Heart right ventricle (tissue), 16 donors: Measurements from ENCODE around the gene MOAP1. TPM values are rescaled to one million over a fixed set of nuclear protein-coding genes. Genes with fewer than 3 reads are reported as not detected.
"Not testable (repeated sequence)": the region's sequence is repeated elsewhere in the genome, so short reads cannot be mapped to it uniquely, and the experiment has no call there.

Experiments used
- ATAC-seq, 8 donors: fragments of 200-7000 bp; cut with Tn5 transposase; one replicate each; pipeline ENCODE4 v1.9.1; 2020; ENCODE audit warnings: mild to moderate bottlenecking in 8 of 8, moderate library complexity in 8 of 8, moderate number of reproducible peaks in 1 of 8
- DNase-seq, 2 donors: peaks; one replicate each; pipeline ENCODE4 v3.0.0-alpha.2; 2020
- H3K27ac ChIP-seq, 10 donors: fragments of 200-600 bp; sonication (generic) in 2 of 10; one replicate each; pipeline versions ENCODE4 v1.5.0 to v1.8.0; 2020 to 2022; ENCODE audit warnings: mild to moderate bottlenecking in 3 of 10
- H3K27me3 ChIP-seq, 7 donors: fragments of 200-600 bp; one replicate each; pipeline ENCODE4 v1.8.0; 2021 to 2022; ENCODE audit warnings: mild to moderate bottlenecking in 2 of 7
- H3K36me3 ChIP-seq, 9 donors: fragments of 200-600 bp; sonication (generic) in 1 of 9; one replicate each; pipeline versions ENCODE4 v1.5.0 to v1.8.0; 2020 to 2022; ENCODE audit warnings: mild to moderate bottlenecking in 2 of 9
- H3K4me1 ChIP-seq, 9 donors: fragments of 200-600 bp; sonication (generic) in 1 of 9; one replicate each; pipeline versions ENCODE4 v1.5.0 to v1.8.0; 2020 to 2022; ENCODE audit warnings: mild to moderate bottlenecking in 4 of 9
- H3K4me3 ChIP-seq, 10 donors: fragments of 200-600 bp; sonication (generic) in 2 of 10; one replicate each; pipeline versions ENCODE4 v1.5.0 to v1.8.0; 2020 to 2022; ENCODE audit warnings: mild to moderate bottlenecking in 7 of 10, moderate library complexity in 2 of 10
- H3K9me3 ChIP-seq, 11 donors: fragments of 200-600 bp in 10 of 11; sonication (generic) in 2 of 11; one replicate each; pipeline versions ENCODE4 v1.5.0 to v1.8.0; 2013 to 2022; ENCODE audit warnings: mild to moderate bottlenecking in 2 of 11, control low read depth in 1 of 11, moderate library complexity in 1 of 11
- CTCF ChIP-seq, 9 donors: fragments of 200-600 bp; sonication (generic) in 2 of 9; IDR thresholded peaks; one replicate each; pipeline versions ENCODE4 v1.5.0 to v1.8.0; 2021 to 2022; ENCODE audit warnings: antibody characterized with exemption in 9 of 9, mild to moderate bottlenecking in 5 of 9, moderate library complexity in 1 of 9
- WGBS, 2 donors: extraction: QIAGEN DNeasy Blood & Tissue Kit; methylation state at CpG; one replicate each; pipeline ENCODE4 v1.1.7; 2013; ENCODE audit warnings: inconsistent platforms in 1 of 2; 5-methylcytosine and 5-hydroxymethylcytosine counted together
- intact Hi-C, 10 donors: fragments of 100-400 bp; cut with DNase I; formaldehyde crosslinking; loops; one replicate each; pipeline versions ENCODE4 v1.11.1 to v1.14.2; 2022
- polyA plus RNA-seq, 2 donors: library from polyadenylated mRNA; stranded (reverse); fragments of 200-250 nt; gene quantifications; one replicate each; pipeline ENCODE4 v1.2.3, GENCODE V29; 2013
- total RNA-seq, 10 donors: library from RNA; stranded (reverse); fragmentation: NEBNext Ultra II Directional in 3 of 10; extraction: Animal tissue kit (Norgen Biotek cat#: 25700) in 3 of 10; gene quantifications; one replicate each; pipeline versions ENCODE4 v1.2.1 to v1.2.4, GENCODE V29; 2021 to 2023
- donor health status: Arrhythmogenic right ventricular cardiomyopathy.
- donor health status: ischemic (EF 13 %, LVEDD 7.1; RV severe dilation, severe dysfunction).
- donor health status: healthy with polysubstance abuse.
- donor health status: DM: no; HTN: yes; CAD: no.
- donor health status: DM: no; HTN: no; CAD: no.
- donor health status: ischemic (EF 25% LVEDD 6.9; RV normal size, moderate dysfunction).
- donor health status: ischemic (EF 25% LVEDD 5.7; RV mildly dilated, moderate dysfunction).
- donor health status: healthy.
- donor health status: DM: yes; HTN: yes; CAD: no.
- donor health status: Ischemic cardiomyopathy.
- donor health status: ischemic (EF 35%, LVEDD 5.7; RV mildly dilated, moderate dysfunction).
- donor health status: nonischemic (EF 11% LVEDD 7.7; RV severe dilation, severe dysfunction).
- donor health status: DM: yes; HTN: yes; CAD: no.
- donor health status: PGD.
- donor health status: ischemic (EF 29% LVEDD 5.4; RV normal size, mild dysfunction).
- donor health status: nonischemic (EF 23%, LVEDD 6.1; RV moderate dilation, normal function).

MOAP1 gene
- total and polyA plus RNA-seq, 12 donors = 14.6 to 96.1 (median 74.2) TPM

- peaks cover 0 to 2% (median 0%) of the 10 kb centered on the region in 11 donors for H3K9me3 ChIP-seq
- no peak overlapping the region for H3K27ac ChIP-seq
- 65 to 80% methylated on average over 5 of the region's 5 CpGs for WGBS, 2 donors
- DNase-seq (no peak), ATAC-seq (no peak)
- no peaks in the 10 kb centered on the region for H3K27me3 ChIP-seq
- intact Hi-C loops = no loop called here
- no peaks in the 10 kb centered on the region for H3K36me3 ChIP-seq
- H3K4me3 ChIP-seq = no peak overlapping the region
- H3K4me1 ChIP-seq = no peaks in the 10 kb centered on the region
- no peak for TF ChIP-seq CTCF (IDR thresholded peaks at IDR 0.05)
These were observed 21.1 kb downstream of the MOAP1 start for GRCh38 chr14:93163564-93163963.

- Histone ChIP-seq H3K27me3 (no peaks in the 10 kb centered on the region), H3K4me3 (no peak overlapping the region), H3K9me3 (peaks cover 0 to 2% (median 0%) of the 10 kb centered on the region in 11 donors), H3K36me3 (no peaks in the 10 kb centered on the region), H3K4me1 (no peaks in the 10 kb centered on the region), H3K27ac (no peak overlapping the region)
- WGBS, 2 donors = 54 to 58% methylated on average over 4 of the region's 4 CpGs
- no peak for TF ChIP-seq CTCF (IDR thresholded peaks at IDR 0.05)
- DNase-seq = no peak
- intact Hi-C loops = no loop called here
- no peak for ATAC-seq
These were observed 23.2 kb downstream of the MOAP1 start for GRCh38 chr14:93161411-93161940.

- ATAC-seq = no peak
These were observed 24.3 kb downstream of the MOAP1 start for GRCh38 chr14:93160353-93160801.

DNA sequence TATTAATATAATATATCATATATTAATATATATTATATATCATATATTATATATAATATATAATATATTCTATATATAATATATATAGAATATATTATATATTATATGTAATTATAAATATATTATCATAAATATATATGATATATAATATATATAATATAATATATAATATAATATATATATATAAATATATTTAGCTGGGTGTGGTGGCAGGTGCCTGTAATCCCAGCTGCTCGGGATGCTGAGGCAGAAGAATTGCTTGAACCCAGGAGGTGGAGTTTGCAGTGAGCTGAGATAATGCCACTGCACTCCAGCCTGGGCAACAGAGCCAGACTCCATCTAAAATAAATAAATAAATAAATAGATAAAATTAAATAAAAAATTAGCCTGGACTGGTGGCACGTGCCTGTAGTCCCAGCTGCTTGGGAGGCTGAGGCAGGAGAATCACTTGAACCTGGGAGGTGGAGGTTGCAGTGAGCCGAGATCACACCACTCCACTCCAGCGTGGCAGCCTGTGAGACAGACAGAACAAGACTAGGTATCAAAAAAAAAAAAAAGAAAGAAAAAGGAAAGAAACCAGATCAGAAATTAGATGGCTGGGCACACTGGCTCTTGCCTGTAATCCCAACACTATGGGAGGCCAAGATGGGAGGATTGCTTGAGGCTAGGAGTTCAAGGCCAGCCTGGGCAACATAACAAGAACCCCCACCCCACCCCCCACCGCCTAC is 24.9 kb downstream of the MOAP1 start:
- H3K27ac ChIP-seq, intact Hi-C loops, H3K4me3 ChIP-seq, H3K9me3 ChIP-seq, ATAC-seq, H3K36me3 ChIP-seq, DNase-seq, H3K27me3 ChIP-seq, H3K4me1 ChIP-seq: not testable (repeated sequence)
- WGBS, 2 donors = 58 to 70% methylated on average over 5 of the region's 5 CpGs

More at GRCh38 chr14:93160353-93160801, 24.3 kb downstream of the MOAP1 start:
- 36 to 37% methylated on average over 4 of the region's 4 CpGs for WGBS, 2 donors
- DNase-seq = no peak
- peak in 6 of 9 donors; percentile 21 to 45 (median 34) for TF ChIP-seq CTCF (IDR thresholded peaks at IDR 0.05)
- no peak overlapping the region for H3K4me3 ChIP-seq
- H3K4me1 ChIP-seq = no peaks in the 10 kb centered on the region
- no peaks in the 10 kb centered on the region for H3K36me3 ChIP-seq
- no peaks in the 10 kb centered on the region for H3K27me3 ChIP-seq
- H3K9me3 ChIP-seq = peaks cover 0 to 2% (median 0%) of the 10 kb centered on the region in 11 donors
- intact Hi-C loops = no loop called here
- no peak overlapping the region for H3K27ac ChIP-seq

DNA sequence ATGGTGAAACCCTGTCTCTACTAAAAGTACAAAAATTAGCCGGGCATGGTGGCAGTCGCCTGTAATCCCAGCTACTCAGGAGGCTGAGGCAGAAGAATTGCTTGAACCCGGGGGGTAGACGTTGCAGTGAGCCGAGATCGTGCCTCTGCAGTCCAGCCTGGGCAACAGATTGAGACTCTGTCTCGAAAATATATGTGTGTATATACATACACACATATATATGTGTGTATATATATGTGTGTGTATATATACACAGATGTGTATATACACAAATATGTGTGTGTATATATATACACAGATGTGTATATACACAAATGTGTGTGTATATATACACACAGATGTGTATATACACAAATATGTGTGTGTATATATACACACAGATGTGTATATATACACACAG is 26.3 kb downstream of the MOAP1 start:
- H3K27ac ChIP-seq, ATAC-seq, H3K36me3 ChIP-seq, H3K27me3 ChIP-seq, DNase-seq, intact Hi-C loops, H3K4me1 ChIP-seq, H3K9me3 ChIP-seq, H3K4me3 ChIP-seq: not testable (repeated sequence)
- 93 to 94% methylated on average over 7 of the region's 7 CpGs for WGBS, 2 donors
